Hepatocyte (in vitro differentiated cells): ENCODE data around the gene SYNGR4.

Source experiments
- CTCF ChIP-seq: fragments of 200-600 bp; sonication (generic); IDR thresholded peaks from 2 replicates; pipeline ENCODE4 v1.5.1; 2016; ENCODE audit warnings: antibody characterized with exemption, mild to moderate bottlenecking; ENCODE audit not compliant: poor library complexity
- EZH2phosphoT487 ChIP-seq: fragments of 200-600 bp; sonication (generic); IDR thresholded peaks from one replicate; pipeline ENCODE4 v1.6.1; 2018; ENCODE audit warnings: antibody characterized with exemption, mild to moderate bottlenecking, low read depth, moderate library complexity; ENCODE audit not compliant: unreplicated experiment, severe bottlenecking

GRCh38 chr19:48368936-48369335 lies 4.8 kb downstream of the SYNGR4 start:
- TF ChIP-seq EZH2phosphoT487: no peak
- TF ChIP-seq CTCF: no peak
